Natural killer cell (primary cell): ENCODE results near the gene PEX10. TPM values are rescaled to one million over a fixed set of nuclear protein-coding genes. Genes with fewer than 3 reads are reported as not detected.

Experiments
- ATAC-seq, 3 donors: fragments of 150-1000 bp in 2 of 3; fragments of 200-7000 bp in 1 of 3; cut with Tn5 transposase; 1 replicate in 1 of 3; 2 replicates in 2 of 3; pipeline ENCODE4 v1.10.0; 2021; ENCODE audit warnings: mild to moderate bottlenecking in 2 of 3, moderate library complexity in 2 of 3
- DNase-seq, 2 donors: peaks; one replicate each; pipeline versions ENCODE4 v3.0.0 to v3.0.0-alpha.2; 2013 to 2021; ENCODE audit warnings: mixed read lengths in 1 of 2
- H3K27ac ChIP-seq: one replicate; pipeline ENCODE4 v1.5.1; 2013; ENCODE audit warnings: mild to moderate bottlenecking, low read length
- H3K27me3 ChIP-seq: one replicate; pipeline ENCODE4 v1.6.1; 2013; ENCODE audit warnings: low read length; ENCODE audit not compliant: control insufficient read depth, insufficient read depth
- H3K36me3 ChIP-seq: one replicate; pipeline ENCODE4 v1.6.1; 2013; ENCODE audit warnings: low read length; ENCODE audit not compliant: control insufficient read depth, insufficient read depth
- H3K4me1 ChIP-seq: one replicate; pipeline ENCODE4 v1.6.1; 2013; ENCODE audit warnings: low read length; ENCODE audit not compliant: control insufficient read depth, insufficient read depth
- H3K4me3 ChIP-seq: one replicate; pipeline ENCODE4 v1.5.1; 2013; ENCODE audit warnings: low read length
- H3K9me3 ChIP-seq: one replicate; pipeline ENCODE4 v1.6.1; 2013; ENCODE audit warnings: low read length; ENCODE audit not compliant: control insufficient read depth, insufficient read depth
- H3K27ac Mint-ChIP-seq, 2 donors: one replicate each; pipeline ENCODE4 v1.8.0; 2022; ENCODE audit warnings: mild to moderate bottlenecking in 2 of 2, mixed read lengths in 2 of 2, moderate library complexity in 1 of 2
- H3K27me3 Mint-ChIP-seq, 2 donors: one replicate each; pipeline ENCODE4 v1.8.0; 2022; ENCODE audit warnings: low read depth in 2 of 2, mixed read lengths in 2 of 2
- H3K36me3 Mint-ChIP-seq: one replicate; pipeline ENCODE4 v1.8.0; 2022; ENCODE audit warnings: mixed read lengths
- H3K4me1 Mint-ChIP-seq, 2 donors: one replicate each; pipeline ENCODE4 v1.8.0; 2022; ENCODE audit warnings: mixed read lengths in 2 of 2
- H3K4me3 Mint-ChIP-seq: one replicate; pipeline ENCODE4 v1.8.0; 2022; ENCODE audit warnings: mild to moderate bottlenecking, moderate library complexity, mixed read lengths
- H3K9me3 Mint-ChIP-seq, 2 donors: one replicate each; pipeline ENCODE4 v1.8.0; 2022; ENCODE audit warnings: mixed read lengths in 2 of 2
- whole genome bisulfite sequencing: methylation state at CpG from one replicate; pipeline ENCODE4 v1.1.7; 2013; ENCODE audit warnings: missing lambda C conversion rate; ENCODE audit not compliant: insufficient coverage; 5-methylcytosine and 5-hydroxymethylcytosine counted together
- intact Hi-C: fragments of 100-400 bp; cut with micrococcal nuclease; formaldehyde crosslinking; loops from one replicate; pipeline ENCODE4 v1.14.2; 2022
- total RNA-seq, 4 donors: library from RNA; stranded (reverse); fragments of 120-200 nt in 1 of 4; gene quantifications; one replicate each; pipeline versions ENCODE4 v1.2.3 to v1.2.4, GENCODE V29; 2013 to 2022
- TF ChIP-seq, protein P1 (sequence below): fragments of 200-600 bp; IDR thresholded peaks from one replicate; pipeline ENCODE4 v1.8.0; 2022; ENCODE audit warnings: antibody characterized with exemption

Gene PEX10
- total RNA-seq, 3 donors from 2014 or later (not counting 1 experiment from before 2014, with no cell fraction given): 8.1 to 11.1 (median 9.8) TPM

- no peak overlapping the region for H3K27ac ChIP-seq
- no peaks in the 10 kb centered on the region for H3K27me3 Mint-ChIP-seq
- no peaks in the 10 kb centered on the region for H3K9me3 ChIP-seq
- H3K4me3 Mint-ChIP-seq: no peak overlapping the region
- no peaks in the 10 kb centered on the region for H3K36me3 Mint-ChIP-seq
- no peaks in the 10 kb centered on the region for H3K27me3 ChIP-seq
- peaks cover 37% of the 10 kb centered on the region for H3K36me3 ChIP-seq
- intact Hi-C loops: no loop called here
- ATAC-seq (no peak), DNase-seq (no peak)
- TF ChIP-seq, protein P1, sequence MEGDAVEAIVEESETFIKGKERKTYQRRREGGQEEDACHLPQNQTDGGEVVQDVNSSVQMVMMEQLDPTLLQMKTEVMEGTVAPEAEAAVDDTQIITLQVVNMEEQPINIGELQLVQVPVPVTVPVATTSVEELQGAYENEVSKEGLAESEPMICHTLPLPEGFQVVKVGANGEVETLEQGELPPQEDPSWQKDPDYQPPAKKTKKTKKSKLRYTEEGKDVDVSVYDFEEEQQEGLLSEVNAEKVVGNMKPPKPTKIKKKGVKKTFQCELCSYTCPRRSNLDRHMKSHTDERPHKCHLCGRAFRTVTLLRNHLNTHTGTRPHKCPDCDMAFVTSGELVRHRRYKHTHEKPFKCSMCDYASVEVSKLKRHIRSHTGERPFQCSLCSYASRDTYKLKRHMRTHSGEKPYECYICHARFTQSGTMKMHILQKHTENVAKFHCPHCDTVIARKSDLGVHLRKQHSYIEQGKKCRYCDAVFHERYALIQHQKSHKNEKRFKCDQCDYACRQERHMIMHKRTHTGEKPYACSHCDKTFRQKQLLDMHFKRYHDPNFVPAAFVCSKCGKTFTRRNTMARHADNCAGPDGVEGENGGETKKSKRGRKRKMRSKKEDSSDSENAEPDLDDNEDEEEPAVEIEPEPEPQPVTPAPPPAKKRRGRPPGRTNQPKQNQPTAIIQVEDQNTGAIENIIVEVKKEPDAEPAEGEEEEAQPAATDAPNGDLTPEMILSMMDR: no peak
- peak overlapping the region; percentile 77 to 90 for H3K27ac Mint-ChIP-seq
- WGBS: 95% methylated on average over 7 of the region's 7 CpGs
- no peak overlapping the region for H3K4me3 ChIP-seq
- peaks cover 34% of the 10 kb centered on the region for H3K4me1 ChIP-seq
- no peaks in the 10 kb centered on the region for H3K9me3 Mint-ChIP-seq
- H3K4me1 Mint-ChIP-seq: peaks cover 29 to 39% of the 10 kb centered on the region in 2 donors
Measured at GRCh38 chr1:2394220-2394619, 18.1 kb downstream of the PEX10 start.

- peaks cover 34% of the 10 kb centered on the region for H3K4me1 ChIP-seq
- H3K36me3 Mint-ChIP-seq: no peaks in the 10 kb centered on the region
- ATAC-seq: no peak
- WGBS: 90% methylated on average over 9 of the region's 9 CpGs
- H3K4me1 Mint-ChIP-seq: peaks cover 28 to 38% of the 10 kb centered on the region in 2 donors
- H3K27ac ChIP-seq: no peak overlapping the region
- no peaks in the 10 kb centered on the region for H3K27me3 ChIP-seq
- TF ChIP-seq, protein P1: no peak
- no peak for DNase-seq
- peaks cover 30% of the 10 kb centered on the region for H3K36me3 ChIP-seq
- H3K4me3 ChIP-seq: no peak overlapping the region
- peak overlapping the region; percentile 83 for H3K4me3 Mint-ChIP-seq
- peak overlapping the region; percentile 77 to 90 for H3K27ac Mint-ChIP-seq
- no peaks in the 10 kb centered on the region for H3K27me3 Mint-ChIP-seq
- H3K9me3 ChIP-seq: no peaks in the 10 kb centered on the region
- no peaks in the 10 kb centered on the region for H3K9me3 Mint-ChIP-seq
- intact Hi-C loops: no loop called here
Measured at GRCh38 chr1:2393471-2393877, 18.9 kb downstream of the PEX10 start.

DNA sequence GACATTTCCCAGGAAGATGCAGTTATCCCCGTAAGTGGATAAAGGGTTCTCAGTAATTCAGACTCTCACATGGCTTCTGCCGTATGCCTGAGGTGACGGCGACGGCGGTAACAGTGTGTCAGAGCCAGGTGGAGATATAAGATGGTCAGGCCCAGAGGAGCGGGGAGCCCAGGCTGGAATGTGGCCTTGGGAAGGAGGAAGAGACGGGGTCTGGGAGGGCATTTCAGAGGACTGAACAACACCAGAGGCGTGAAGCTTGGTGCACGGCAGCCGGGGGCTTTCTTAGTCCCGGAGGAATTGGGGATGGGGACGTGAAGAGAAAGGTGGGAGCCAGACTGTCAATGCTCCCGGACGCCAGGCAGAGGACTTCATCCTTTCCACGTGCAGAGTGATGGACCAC lies 19.7 kb downstream of the PEX10 start:
- Histone ChIP-seq H3K36me3 (peaks cover 25% of the 10 kb centered on the region), H3K27me3 (no peaks in the 10 kb centered on the region), H3K4me1 (peaks cover 34% of the 10 kb centered on the region), H3K4me3 (peak overlapping the region; percentile 50), H3K9me3 (no peaks in the 10 kb centered on the region), H3K27ac (peak overlapping the region; percentile 52)
- 79% methylated on average over 16 of the region's 16 CpGs for WGBS
- Mint-ChIP-seq H3K9me3 (no peaks in the 10 kb centered on the region), H3K27me3 (no peaks in the 10 kb centered on the region), H3K4me1 (peaks cover 28 to 38% of the 10 kb centered on the region in 2 donors), H3K36me3 (no peaks in the 10 kb centered on the region), H3K27ac (peak overlapping the region; percentile 77 to 90), H3K4me3 (peak overlapping the region; percentile 83)
- TF ChIP-seq, protein P1: no peak
- intact Hi-C loops: no loop called here
- ATAC-seq: no peak
- DNase-seq: no peak

GRCh38 chr1:2391931-2392509 lies 20.3 kb downstream of the PEX10 start:
- Histone ChIP-seq H3K4me3 (peak overlapping the region; percentile 50), H3K27ac (peak overlapping the region; percentile 52), H3K36me3 (peaks cover 18% of the 10 kb centered on the region), H3K27me3 (no peaks in the 10 kb centered on the region), H3K4me1 (peaks cover 34% of the 10 kb centered on the region), H3K9me3 (no peaks in the 10 kb centered on the region)
- TF ChIP-seq, protein P1: no peak
- H3K27me3 Mint-ChIP-seq: no peaks in the 10 kb centered on the region
- H3K27ac Mint-ChIP-seq: peak overlapping the region; percentile 77 to 90
- H3K4me3 Mint-ChIP-seq: peak overlapping the region; percentile 89
- no peaks in the 10 kb centered on the region for H3K36me3 Mint-ChIP-seq
- peak; percentile 15 to 24 (median 19) for ATAC-seq
- WGBS: under 1% methylated on average over 62 of the region's 62 CpGs
- peaks cover 28 to 38% of the 10 kb centered on the region in 2 donors for H3K4me1 Mint-ChIP-seq
- intact Hi-C loops: loop anchor here (1.0 kb wide), 1 partner anchor 20 kb away; the partner anchor contains the start of gene PEX10
- peak in 1 of 2 donors; percentile 37 for DNase-seq
- H3K9me3 Mint-ChIP-seq: no peaks in the 10 kb centered on the region
